Neuronal stem cell (in vitro differentiated cells): ENCODE data around the gene KHDC1L.

Experiments
- DNase-seq: peaks from one replicate; pipeline ENCODE4 v3.0.0-alpha.2; 2013; ENCODE audit warnings: low spot score
- H2AFZ ChIP-seq: one replicate; pipeline ENCODE4 v1.6.1; 2013; ENCODE audit warnings: mild to moderate bottlenecking, low read length, inconsistent platforms
- H2AK5ac ChIP-seq: 2 replicates; pipeline ENCODE4 v1.6.1; 2013; ENCODE audit warnings: low read depth, mild to moderate bottlenecking, inconsistent platforms, low read length, moderate library complexity, mixed read lengths
- H2BK120ac ChIP-seq: 2 replicates; pipeline ENCODE4 v1.6.1; 2013; ENCODE audit warnings: low read depth, mild to moderate bottlenecking, inconsistent platforms, low read length, moderate library complexity, mixed read lengths
- H2BK12ac ChIP-seq: one replicate; pipeline ENCODE4 v1.6.1; 2013; ENCODE audit warnings: low read length, inconsistent platforms
- H2BK15ac ChIP-seq: 2 replicates; pipeline ENCODE4 v1.6.1; 2013; ENCODE audit warnings: mild to moderate bottlenecking, low read length, inconsistent platforms, mixed read lengths
- H2BK5ac ChIP-seq: one replicate; pipeline ENCODE4 v1.6.1; 2013; ENCODE audit warnings: inconsistent platforms, mild to moderate bottlenecking, low read length, moderate library complexity
- H3K14ac ChIP-seq: one replicate; pipeline ENCODE4 v1.6.1; 2013; ENCODE audit warnings: low read length, inconsistent platforms
- H3K18ac ChIP-seq: 2 replicates; pipeline ENCODE4 v1.6.1; 2013; ENCODE audit warnings: low read length, inconsistent platforms
- H3K23ac ChIP-seq: 2 replicates; pipeline ENCODE4 v1.6.1; 2013; ENCODE audit warnings: low read depth, mild to moderate bottlenecking, mixed read lengths, low read length, inconsistent platforms; ENCODE audit not compliant: poor library complexity
- H3K27ac ChIP-seq: replicated peaks from 3 replicates; pipeline ENCODE4 v1.5.1; 2013; ENCODE audit warnings: low read length, inconsistent platforms
- H3K27me3 ChIP-seq, 3 experiments: 2 replicates each; pipeline ENCODE4 v1.6.1; 2013; ENCODE audit warnings: low read length in 3 of 3, mild to moderate bottlenecking in 2 of 3, inconsistent platforms in 1 of 3, low read depth in 1 of 3, mixed read lengths in 1 of 3, moderate library complexity in 1 of 3; ENCODE audit not compliant: control insufficient read depth in 3 of 3, insufficient read depth in 3 of 3
- H3K36me3 ChIP-seq, 2 donors: replicated peaks in 1 of 2; 2 replicates each; pipeline ENCODE4 v1.6.1; 2013; ENCODE audit warnings: low read length in 2 of 2; ENCODE audit not compliant: control insufficient read depth in 2 of 2, insufficient read depth in 2 of 2
- H3K4ac ChIP-seq: 2 replicates; pipeline ENCODE4 v1.6.1; 2013; ENCODE audit warnings: inconsistent platforms, mild to moderate bottlenecking, low read length, moderate library complexity
- H3K4me1 ChIP-seq, 2 donors: 1 replicate in 1 of 2; 2 replicates in 1 of 2; pipeline ENCODE4 v1.6.1; 2013; ENCODE audit warnings: low read length in 2 of 2, low read depth in 1 of 2; ENCODE audit not compliant: control insufficient read depth in 2 of 2, insufficient read depth in 1 of 2
- H3K4me2 ChIP-seq: one replicate; pipeline ENCODE4 v1.6.1; 2013; ENCODE audit warnings: mild to moderate bottlenecking, low read length, inconsistent platforms; ENCODE audit not compliant: insufficient read depth, poor library complexity, severe bottlenecking
- H3K4me3 ChIP-seq, 2 donors: 2 replicates each; pipeline ENCODE4 v1.5.1; 2013; ENCODE audit warnings: low read length in 2 of 2, mild to moderate bottlenecking in 2 of 2, inconsistent platforms in 1 of 2, moderate library complexity in 1 of 2
- H3K79me1 ChIP-seq: one replicate; pipeline ENCODE4 v1.6.1; 2013; ENCODE audit warnings: low read depth, mild to moderate bottlenecking, inconsistent platforms, low read length, moderate library complexity
- H3K9ac ChIP-seq: one replicate; pipeline ENCODE4 v1.6.1; 2013; ENCODE audit warnings: mild to moderate bottlenecking, low read depth, low read length, inconsistent platforms; ENCODE audit not compliant: poor library complexity
- H3K9me3 ChIP-seq, 2 donors: replicated peaks in 1 of 2; 2 replicates each; pipeline versions ENCODE3 to v1.6.1; 2013; ENCODE audit warnings: low read length in 2 of 2, mild to moderate bottlenecking in 2 of 2, inconsistent platforms in 1 of 2, low read depth in 1 of 2, mixed read lengths in 1 of 2, moderate library complexity in 1 of 2; ENCODE audit not compliant: control insufficient read depth in 2 of 2, insufficient read depth in 1 of 2
- H4K8ac ChIP-seq: one replicate; pipeline ENCODE4 v1.6.1; 2013; ENCODE audit warnings: low read depth, mild to moderate bottlenecking, inconsistent platforms, low read length, moderate library complexity
- H4K91ac ChIP-seq: one replicate; pipeline ENCODE4 v1.6.1; 2013; ENCODE audit warnings: low read length, low read depth, mild to moderate bottlenecking, inconsistent platforms; ENCODE audit not compliant: poor library complexity
- WGBS, 2 donors: extraction: QIAGEN DNeasy Blood & Tissue Kit; methylation state at CpG; one replicate each; pipeline ENCODE4 v1.1.7; 2013; ENCODE audit warnings: missing lambda C conversion rate in 2 of 2, mixed read lengths in 1 of 2; ENCODE audit not compliant: insufficient read length in 2 of 2, insufficient replicate concordance in 1 of 2; ENCODE audit errors: extremely low coverage in 2 of 2; 5-methylcytosine and 5-hydroxymethylcytosine counted together

The KHDC1L gene

GRCh38 chr6:73233048-73233447, 7.8 kb upstream of the KHDC1L start:
- H3K18ac ChIP-seq: no peak overlapping the region
- H3K4me2 ChIP-seq: no peak overlapping the region
- H3K27me3 ChIP-seq: no peaks in the 10 kb centered on the region
- H2AFZ ChIP-seq: no peak overlapping the region
- no peak overlapping the region for H4K91ac ChIP-seq
- no peak overlapping the region for H2BK120ac ChIP-seq
- no peaks in the 10 kb centered on the region for H3K79me1 ChIP-seq
- H3K9me3 ChIP-seq: no peaks in the 10 kb centered on the region
- no peak overlapping the region for H2AK5ac ChIP-seq
- no peak overlapping the region for H3K4me3 ChIP-seq
- DNase-seq: no peak
- H3K4ac ChIP-seq: no peak overlapping the region
- no peak overlapping the region for H2BK15ac ChIP-seq
- no peak overlapping the region for H3K14ac ChIP-seq
- H3K4me1 ChIP-seq: no peaks in the 10 kb centered on the region
- no peak overlapping the region for H2BK12ac ChIP-seq
- no peak overlapping the region for H3K9ac ChIP-seq
- no peak overlapping the region for H4K8ac ChIP-seq
- no peak overlapping the region for H3K23ac ChIP-seq
- H3K27ac ChIP-seq: no peak overlapping the region
- H2BK5ac ChIP-seq: no peak overlapping the region
- no peaks in the 10 kb centered on the region for H3K36me3 ChIP-seq
- no CpG with 5 or more reads among the region's 6 CpGs for WGBS, 2 donors

DNA sequence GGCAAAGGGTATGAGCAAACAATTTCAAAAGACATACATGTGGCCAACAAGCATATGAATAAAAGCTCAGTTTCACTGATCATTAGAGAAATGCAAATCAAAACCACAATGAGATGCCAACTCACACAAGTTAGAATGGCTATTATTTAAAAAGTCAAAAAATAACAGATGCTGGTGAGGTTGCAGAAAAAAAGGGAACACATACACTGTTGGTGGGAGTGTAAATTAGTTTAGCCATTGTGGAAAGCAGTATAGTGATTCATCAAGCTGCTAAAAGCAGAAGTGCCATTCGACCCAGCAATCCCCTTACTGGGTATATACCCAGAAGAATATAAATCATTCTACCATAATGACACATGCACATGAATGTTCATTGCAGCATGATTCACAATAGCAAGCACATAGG, 6.7 kb upstream of the KHDC1L start:
- Histone ChIP-seq H3K36me3 (no peaks in the 10 kb centered on the region), H4K91ac (no peak overlapping the region), H3K9ac (no peak overlapping the region), H3K23ac (no peak overlapping the region), H2BK120ac (no peak overlapping the region), H3K79me1 (no peaks in the 10 kb centered on the region), H3K18ac (no peak overlapping the region), H3K14ac (no peak overlapping the region), H3K4me1 (no peaks in the 10 kb centered on the region), H3K4me2 (no peak overlapping the region), H3K9me3 (no peaks in the 10 kb centered on the region), H3K4ac (no peak overlapping the region), H2BK5ac (no peak overlapping the region), H2BK15ac (no peak overlapping the region), H2AK5ac (no peak overlapping the region), H2AFZ (no peak overlapping the region), H3K27ac (no peak overlapping the region), H2BK12ac (no peak overlapping the region), H3K27me3 (no peaks in the 10 kb centered on the region), H4K8ac (no peak overlapping the region), H3K4me3 (no peak overlapping the region)
- WGBS, 2 donors: no CpG with 5 or more reads among the region's 1 CpG
- DNase-seq: no peak

DNA sequence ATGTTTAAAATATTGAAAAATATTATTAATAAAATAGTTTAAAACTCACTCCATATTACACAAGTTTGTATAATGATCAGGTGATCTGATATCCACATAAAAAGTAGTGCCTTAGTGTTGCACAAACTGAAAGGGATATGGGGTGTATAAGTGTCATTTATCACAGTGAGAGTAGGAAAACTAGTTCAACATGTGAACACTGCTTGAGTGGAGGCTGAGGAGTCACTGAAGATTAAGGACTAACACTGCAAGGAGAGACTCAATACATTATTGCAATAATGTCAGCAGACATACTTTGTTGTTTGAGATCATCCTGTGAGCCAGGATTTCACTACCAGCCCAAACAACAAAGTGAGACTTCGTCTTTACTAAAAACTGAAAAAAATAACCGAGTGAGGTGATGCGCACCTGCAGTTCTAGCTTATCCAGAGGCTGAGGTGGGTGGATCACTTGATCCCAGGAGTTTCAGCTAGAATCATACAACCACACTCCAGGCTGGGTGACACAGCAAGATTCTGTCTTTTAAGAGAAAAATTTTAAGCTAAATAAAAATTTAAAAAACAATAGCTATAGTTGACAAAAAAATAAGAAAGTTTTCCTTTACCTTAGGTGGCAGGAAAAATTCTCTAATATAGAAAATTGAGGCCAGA, 2.4 kb upstream of the KHDC1L start:
- Histone ChIP-seq H3K4me2 (no peak overlapping the region), H3K4me3 (no peak overlapping the region), H2BK12ac (no peak overlapping the region), H3K4me1 (no peaks in the 10 kb centered on the region), H2BK5ac (no peak overlapping the region), H3K23ac (no peak overlapping the region), H3K36me3 (no peaks in the 10 kb centered on the region), H3K9ac (no peak overlapping the region), H4K8ac (no peak overlapping the region), H3K27me3 (peaks cover 0 to 2% (median 0%) of the 10 kb centered on the region in 3 experiments), H2AK5ac (no peak overlapping the region), H4K91ac (no peak overlapping the region), H3K14ac (no peak overlapping the region), H3K27ac (no peak overlapping the region), H2BK15ac (no peak overlapping the region), H3K18ac (no peak overlapping the region), H3K4ac (no peak overlapping the region), H3K9me3 (peaks cover 0 to 4% of the 10 kb centered on the region in 2 donors), H3K79me1 (peaks cover 2% of the 10 kb centered on the region), H2AFZ (no peak overlapping the region), H2BK120ac (no peak overlapping the region)
- WGBS, 2 donors: no CpG with 5 or more reads among the region's 3 CpGs
- DNase-seq: no peak

DNA sequence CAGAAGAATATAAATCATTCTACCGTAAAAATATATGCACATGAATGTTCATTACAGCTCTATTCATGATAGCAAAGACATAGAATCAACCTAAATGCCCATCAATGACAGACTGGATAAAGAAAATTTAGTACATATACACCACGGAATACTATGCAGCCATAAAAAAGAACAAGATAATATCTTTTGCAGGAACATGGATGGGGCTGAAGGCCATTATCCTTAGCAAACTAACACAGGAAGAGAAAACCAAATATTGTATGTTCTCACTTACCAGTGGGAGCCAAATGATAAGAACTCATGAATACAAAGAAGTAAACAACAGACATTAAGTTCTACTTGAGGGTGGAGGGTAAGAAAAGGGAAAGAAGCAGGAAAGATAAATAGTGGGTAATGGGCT, 8.4 kb downstream of the KHDC1L start:
- no peak overlapping the region for H2AFZ ChIP-seq
- H3K36me3 ChIP-seq: no peaks in the 10 kb centered on the region
- no peaks in the 10 kb centered on the region for H3K9me3 ChIP-seq
- no peak overlapping the region for H4K91ac ChIP-seq
- WGBS, 2 donors: no CpG with 5 or more reads among the region's 2 CpGs
- H3K4me2 ChIP-seq: no peak overlapping the region
- no peak overlapping the region for H3K4ac ChIP-seq
- no peak overlapping the region for H3K27ac ChIP-seq
- no peak overlapping the region for H2BK120ac ChIP-seq
- H3K23ac ChIP-seq: no peak overlapping the region
- no peaks in the 10 kb centered on the region for H3K27me3 ChIP-seq
- H3K79me1 ChIP-seq: no peaks in the 10 kb centered on the region
- no peaks in the 10 kb centered on the region for H3K4me1 ChIP-seq
- no peak overlapping the region for H2BK5ac ChIP-seq
- no peak overlapping the region for H2AK5ac ChIP-seq
- H3K14ac ChIP-seq: no peak overlapping the region
- H4K8ac ChIP-seq: no peak overlapping the region
- no peak overlapping the region for H3K4me3 ChIP-seq
- no peak overlapping the region for H3K9ac ChIP-seq
- no peak overlapping the region for H2BK12ac ChIP-seq
- H3K18ac ChIP-seq: no peak overlapping the region
- DNase-seq: no peak
- H2BK15ac ChIP-seq: no peak overlapping the region
